ENCODE measurements around the gene GYG2.

The GYG2 gene

DNA sequence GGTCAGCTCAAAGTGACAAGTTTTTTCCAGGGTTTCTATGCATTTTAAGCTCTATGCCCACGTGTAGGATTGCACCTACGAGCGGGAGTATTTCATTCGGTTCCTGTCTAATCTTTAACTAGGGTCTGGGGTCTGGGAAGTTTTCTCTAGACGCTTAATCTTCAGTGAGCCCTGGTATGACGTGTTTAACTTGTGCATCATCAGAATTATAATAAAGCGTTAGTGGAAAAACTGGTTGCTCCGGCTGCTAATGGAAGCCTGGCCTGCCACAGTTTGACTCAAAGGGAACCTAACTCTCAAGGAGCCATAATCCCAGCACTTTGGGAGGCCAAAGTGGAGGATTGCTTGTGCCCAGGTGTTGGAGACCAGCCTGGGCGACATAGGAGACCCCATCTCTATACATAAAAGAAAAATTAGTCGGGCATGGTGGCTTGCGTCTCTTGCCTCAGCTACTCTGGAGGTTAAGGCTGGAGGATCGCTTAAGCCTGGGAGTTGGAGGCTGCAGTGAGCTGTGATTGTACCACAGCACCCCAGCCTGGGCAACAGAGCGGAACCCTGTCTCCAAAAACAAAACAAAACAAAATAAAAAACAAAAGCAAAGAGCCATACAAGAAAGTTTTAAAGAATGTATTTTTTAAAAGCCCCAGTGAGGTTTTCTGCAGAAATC is 70.2 kb downstream of the GYG2 start:
- no peaks in the 10 kb centered on the region for H3K27me3 ChIP-seq (ENCODE audit: low read length)
- H3K36me3 ChIP-seq (ENCODE audit: low read length): no peaks in the 10 kb centered on the region
- no peaks in the 10 kb centered on the region for H3K9me3 ChIP-seq (ENCODE audit: insufficient read depth, low read length)
- H4K20me1 ChIP-seq (ENCODE audit: low read depth, low read length): no peaks in the 10 kb centered on the region
- no peaks in the 10 kb centered on the region for H3K79me2 ChIP-seq (ENCODE audit: insufficient read depth, low read length)
- H3F3A ChIP-seq (ENCODE audit: insufficient read depth): no peaks in the 10 kb centered on the region
- H3K9ac ChIP-seq (ENCODE audit: low read length): no peak overlapping the region
- H3K9me2 ChIP-seq (replicated peaks; ENCODE audit: insufficient read depth, low read length): no peaks in the 10 kb centered on the region
- H3K4me3 ChIP-seq (ENCODE audit: insufficient read depth, low read length, poor library complexity, severe bottlenecking): no peak overlapping the region
- H3K4me2 ChIP-seq (ENCODE audit: low read depth, low read length, poor library complexity, severe bottlenecking): no peak overlapping the region
- no peak for TF ChIP-seq EZH2phosphoT487 (conservative IDR thresholded peaks at IDR 0.05; ENCODE audit: low read length)
- TF ChIP-seq, protein P1, sequence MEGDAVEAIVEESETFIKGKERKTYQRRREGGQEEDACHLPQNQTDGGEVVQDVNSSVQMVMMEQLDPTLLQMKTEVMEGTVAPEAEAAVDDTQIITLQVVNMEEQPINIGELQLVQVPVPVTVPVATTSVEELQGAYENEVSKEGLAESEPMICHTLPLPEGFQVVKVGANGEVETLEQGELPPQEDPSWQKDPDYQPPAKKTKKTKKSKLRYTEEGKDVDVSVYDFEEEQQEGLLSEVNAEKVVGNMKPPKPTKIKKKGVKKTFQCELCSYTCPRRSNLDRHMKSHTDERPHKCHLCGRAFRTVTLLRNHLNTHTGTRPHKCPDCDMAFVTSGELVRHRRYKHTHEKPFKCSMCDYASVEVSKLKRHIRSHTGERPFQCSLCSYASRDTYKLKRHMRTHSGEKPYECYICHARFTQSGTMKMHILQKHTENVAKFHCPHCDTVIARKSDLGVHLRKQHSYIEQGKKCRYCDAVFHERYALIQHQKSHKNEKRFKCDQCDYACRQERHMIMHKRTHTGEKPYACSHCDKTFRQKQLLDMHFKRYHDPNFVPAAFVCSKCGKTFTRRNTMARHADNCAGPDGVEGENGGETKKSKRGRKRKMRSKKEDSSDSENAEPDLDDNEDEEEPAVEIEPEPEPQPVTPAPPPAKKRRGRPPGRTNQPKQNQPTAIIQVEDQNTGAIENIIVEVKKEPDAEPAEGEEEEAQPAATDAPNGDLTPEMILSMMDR (IDR thresholded peaks at IDR 0.05; ENCODE audit: insufficient read depth, low read length, poor library complexity, severe bottlenecking): no peak
- no peak overlapping the region for H3K27ac ChIP-seq (ENCODE audit: low read depth, low read length)
- H2AFZ ChIP-seq (ENCODE audit: low read depth, low read length, severe bottlenecking): no peak overlapping the region

- no peak overlapping the region for H3K9ac ChIP-seq (ENCODE audit: low read length)
- no peak overlapping the region for H3K27ac ChIP-seq (ENCODE audit: low read depth, low read length)
- no peaks in the 10 kb centered on the region for H3K36me3 ChIP-seq (ENCODE audit: low read length)
- no peaks in the 10 kb centered on the region for H3K79me2 ChIP-seq (ENCODE audit: insufficient read depth, low read length)
- H3F3A ChIP-seq (ENCODE audit: insufficient read depth): no peaks in the 10 kb centered on the region
- no peaks in the 10 kb centered on the region for H3K27me3 ChIP-seq (ENCODE audit: low read length)
- no peak overlapping the region for H2AFZ ChIP-seq (ENCODE audit: low read depth, low read length, severe bottlenecking)
- no peaks in the 10 kb centered on the region for H4K20me1 ChIP-seq (ENCODE audit: low read depth, low read length)
- no peaks in the 10 kb centered on the region for H3K9me2 ChIP-seq (replicated peaks; ENCODE audit: insufficient read depth, low read length)
- no peak overlapping the region for H3K4me2 ChIP-seq (ENCODE audit: low read depth, low read length, poor library complexity, severe bottlenecking)
- H3K9me3 ChIP-seq (ENCODE audit: insufficient read depth, low read length): no peaks in the 10 kb centered on the region
- H3K4me3 ChIP-seq (ENCODE audit: insufficient read depth, low read length, poor library complexity, severe bottlenecking): no peak overlapping the region
- TF ChIP-seq, protein P1 (IDR thresholded peaks at IDR 0.05; ENCODE audit: insufficient read depth, low read length, poor library complexity, severe bottlenecking): no peak
- TF ChIP-seq EZH2phosphoT487 (conservative IDR thresholded peaks at IDR 0.05; ENCODE audit: low read length): no peak
Measured at GRCh38 chrX:2901367-2902036, 72.8 kb downstream of the GYG2 start.

- Histone ChIP-seq H3K27ac (ENCODE audit: low read depth, low read length) (no peak overlapping the region), H3K9me3 (ENCODE audit: insufficient read depth, low read length) (no peaks in the 10 kb centered on the region), H3F3A (ENCODE audit: insufficient read depth) (no peaks in the 10 kb centered on the region), H3K9ac (ENCODE audit: low read length) (no peak overlapping the region), H2AFZ (ENCODE audit: low read depth, low read length, severe bottlenecking) (no peak overlapping the region), H3K4me3 (ENCODE audit: insufficient read depth, low read length, poor library complexity, severe bottlenecking) (no peak overlapping the region), H3K79me2 (ENCODE audit: insufficient read depth, low read length) (no peaks in the 10 kb centered on the region), H3K4me2 (ENCODE audit: low read depth, low read length, poor library complexity, severe bottlenecking) (no peak overlapping the region), H4K20me1 (ENCODE audit: low read depth, low read length) (no peaks in the 10 kb centered on the region), H3K9me2 (replicated peaks; ENCODE audit: insufficient read depth, low read length) (no peaks in the 10 kb centered on the region), H3K36me3 (ENCODE audit: low read length) (no peaks in the 10 kb centered on the region), H3K27me3 (ENCODE audit: low read length) (no peaks in the 10 kb centered on the region)
- no peak for TF ChIP-seq EZH2phosphoT487 (conservative IDR thresholded peaks at IDR 0.05; ENCODE audit: low read length)
- TF ChIP-seq, protein P1 (IDR thresholded peaks at IDR 0.05; ENCODE audit: insufficient read depth, low read length, poor library complexity, severe bottlenecking): no peak
Measured at GRCh38 chrX:2902841-2903240, 74.1 kb downstream of the GYG2 start.

Data from SU-DHL-6 (cell line).